ENCODE data around the gene ASCL4. TPM values are rescaled to one million over a fixed set of nuclear protein-coding genes. Genes with fewer than 3 reads are reported as not detected.
"Not testable (repeated sequence)": the region's sequence is repeated elsewhere in the genome, so short reads cannot be mapped to it uniquely, and the experiment has no call there.

Gene ASCL4
- total RNA-seq (2014; rRNA removed; shearing (Covaris generic)), result not detected in 2 replicates

DNA sequence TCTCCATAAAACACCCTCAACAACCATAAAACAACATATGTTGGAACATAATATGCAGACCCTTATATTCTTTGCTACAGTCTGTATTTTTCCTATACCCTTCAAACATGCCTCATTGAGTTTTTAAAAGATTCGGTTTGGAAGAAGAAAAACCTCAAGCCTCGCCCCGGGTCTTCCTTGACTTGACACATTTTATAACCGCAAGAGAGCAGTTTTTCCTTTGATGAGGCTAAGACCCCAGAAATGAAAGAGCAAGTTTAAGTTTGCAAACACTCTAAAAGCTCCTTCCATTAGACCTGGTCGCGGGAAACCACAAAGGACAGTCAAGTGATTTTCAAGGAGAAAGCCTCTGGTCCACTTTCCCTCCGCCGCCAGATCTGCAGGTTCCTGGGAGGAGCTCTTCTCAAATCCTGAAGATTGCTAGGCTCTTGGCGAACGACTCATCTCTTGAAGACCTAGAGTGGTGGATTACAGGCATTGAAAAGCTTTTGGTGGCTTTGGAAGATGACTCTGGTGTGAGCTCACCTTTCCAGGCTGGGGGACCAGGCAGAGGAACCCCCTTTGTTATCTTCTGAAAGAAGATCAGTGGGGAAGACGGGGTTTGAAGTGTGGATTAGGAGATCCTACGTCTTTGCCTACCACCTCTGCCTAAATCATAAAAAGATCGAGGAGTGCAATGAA lies at the start of gene ASCL4:
Gene ASCL4 (plus strand): TSS at position 356 of the 681 bp plus-strand sequence. CDS start 515 bp downstream, outside the sequence.
- no peak for DNase-seq (ENCODE audit: low read depth)

GRCh38 chr12:107727327-107727726 lies 47.2 kb upstream of the ASCL4 start:
- DNase-seq (ENCODE audit: low read depth), result not testable (repeated sequence)

DNA sequence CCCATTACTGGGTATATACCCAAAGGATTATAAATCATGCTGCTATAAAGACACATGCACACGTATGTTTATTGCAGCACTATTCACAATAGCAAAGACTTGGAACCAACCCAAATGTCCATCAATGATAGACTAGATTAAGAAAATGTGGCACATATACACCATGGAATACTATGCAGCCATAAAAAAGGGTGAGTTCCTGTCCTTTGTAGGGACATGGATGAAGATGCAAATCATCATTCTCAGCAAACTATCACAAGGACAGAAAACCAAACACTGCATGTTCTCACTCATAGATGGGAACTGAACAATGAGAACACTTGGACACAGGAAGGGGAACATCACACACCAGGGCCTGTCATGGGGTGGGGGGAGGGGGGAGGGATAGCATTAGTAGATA lies 46.8 kb upstream of the ASCL4 start:
- not testable (repeated sequence) for DNase-seq (ENCODE audit: low read depth)

DNA sequence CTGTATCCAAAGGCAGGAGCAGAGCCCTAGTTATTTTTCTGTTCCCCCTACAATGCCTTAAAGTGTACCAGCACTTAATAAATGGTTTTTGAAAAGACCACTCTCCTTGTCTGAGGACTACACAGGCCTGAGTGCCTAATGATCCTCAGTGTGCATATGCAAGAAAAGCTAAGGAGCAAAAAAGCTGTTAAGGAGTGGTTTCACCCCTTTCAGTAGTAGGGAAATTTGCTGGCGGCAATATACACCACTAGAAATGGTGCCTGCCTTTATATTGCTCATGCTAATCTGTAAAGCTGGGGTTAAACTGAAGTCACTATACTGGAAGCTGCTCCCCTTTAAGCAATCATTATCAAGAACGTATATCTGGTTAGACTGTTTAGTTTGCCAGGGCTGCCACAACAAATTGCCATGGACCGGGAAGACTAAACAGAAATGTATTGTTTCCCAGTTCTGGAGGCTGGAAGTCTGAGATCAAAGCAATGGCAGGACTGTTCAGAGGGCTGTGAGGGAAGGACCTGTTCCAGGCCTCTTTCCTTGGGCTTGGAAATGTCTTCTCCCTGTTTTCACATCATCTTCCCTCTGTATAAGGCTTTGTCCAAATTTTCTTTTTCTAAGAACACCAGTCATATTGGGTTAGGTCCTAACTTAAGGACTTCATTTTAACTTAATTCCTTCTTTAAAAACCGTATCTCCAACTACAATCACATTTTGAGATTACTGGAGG lies 43.7 kb upstream of the ASCL4 start:
- DNase-seq (ENCODE audit: low read depth), result no peak

- DNase-seq (ENCODE audit: low read depth), result peak; percentile 70
Measured at GRCh38 chr12:107731366-107731765, 43.1 kb upstream of the ASCL4 start.

- no peak for DNase-seq (ENCODE audit: low read depth)
Measured at GRCh38 chr12:107732365-107732764, 42.1 kb upstream of the ASCL4 start.

DNA sequence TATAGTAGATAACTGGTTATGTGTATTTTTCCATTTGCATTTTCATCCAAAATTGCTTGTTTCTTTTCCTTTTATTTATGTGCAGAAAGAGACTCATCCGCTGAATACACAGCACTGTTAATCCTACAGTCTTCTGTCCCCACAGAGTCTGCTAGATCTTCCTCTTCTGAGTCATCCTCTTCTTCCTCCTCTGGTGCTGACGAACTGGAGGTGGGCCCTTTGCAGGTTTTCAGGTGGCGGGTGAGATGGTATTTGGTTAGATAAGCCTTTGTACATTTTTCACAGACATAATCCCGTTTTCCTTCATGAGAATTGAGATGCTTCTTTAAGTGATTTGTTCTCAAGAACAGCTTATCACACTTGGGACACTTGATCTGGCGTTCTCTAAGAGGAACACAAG lies 40.4 kb upstream of the ASCL4 start:
- no peak for DNase-seq (ENCODE audit: low read depth)

GRCh38 chr12:107735763-107736162 lies 38.7 kb upstream of the ASCL4 start:
- DNase-seq (ENCODE audit: low read depth), result no peak

GRCh38 chr12:107736914-107737313 lies 37.6 kb upstream of the ASCL4 start:
- DNase-seq (ENCODE audit: low read depth), result no peak

- peak; percentile 75 for DNase-seq (ENCODE audit: low read depth)
Measured at GRCh38 chr12:107748472-107748871, 26.0 kb upstream of the ASCL4 start.

GRCh38 chr12:107749083-107749482 lies 25.4 kb upstream of the ASCL4 start:
- DNase-seq (ENCODE audit: low read depth), result peak; percentile 32

GRCh38 chr12:107759410-107759809 lies 15.1 kb upstream of the ASCL4 start:
- peak; percentile 91 for DNase-seq (ENCODE audit: low read depth)

GRCh38 chr12:107760207-107760808 lies 14.2 kb upstream of the ASCL4 start:
- DNase-seq (ENCODE audit: low read depth), result peak; percentile 14

DNA sequence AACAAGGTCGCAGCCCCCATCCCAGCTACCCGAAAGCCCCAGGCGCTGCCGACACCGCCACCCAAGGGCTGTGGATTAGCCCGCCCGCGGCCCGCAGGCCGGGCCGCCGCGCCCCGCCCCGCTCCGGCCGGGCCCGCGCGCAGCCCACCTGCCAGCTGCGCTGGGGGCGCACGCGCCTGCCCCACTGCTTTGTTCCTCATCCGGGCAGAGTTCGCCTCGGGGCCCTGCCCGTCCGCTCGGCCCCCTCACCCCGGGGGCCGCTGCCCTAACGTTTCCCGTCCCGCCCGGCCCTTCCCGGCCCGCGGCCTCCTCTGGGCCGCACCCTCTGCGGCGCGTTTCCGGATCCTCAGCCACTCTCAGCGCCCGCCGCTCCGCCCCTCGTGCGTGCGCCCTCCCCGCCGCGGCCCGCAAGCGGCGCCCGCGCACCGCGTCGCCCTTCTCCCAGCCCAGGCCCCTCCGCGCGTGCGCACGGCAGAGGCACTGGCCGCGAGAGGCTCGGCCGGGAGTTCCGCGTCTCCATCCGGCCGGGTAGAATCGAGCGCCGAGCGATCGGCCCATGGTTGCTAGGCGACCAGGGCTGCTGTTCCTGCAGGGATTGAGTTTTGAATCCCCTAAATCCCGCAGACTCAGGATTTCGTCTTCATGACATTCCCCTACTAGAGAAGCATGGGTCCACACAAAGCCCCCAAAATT lies 13.5 kb upstream of the ASCL4 start, which contains the start of gene PRDM4:
Gene PRDM4 (minus strand): TSS at position 329 of the 693 bp plus-strand sequence. CDS start 622 bp downstream, outside the sequence.
- peak; percentile 92 for DNase-seq (ENCODE audit: low read depth)

GRCh38 chr12:107761502-107761904 lies 13.0 kb upstream of the ASCL4 start:
- peak; percentile 4 for DNase-seq (ENCODE audit: low read depth)

DNA sequence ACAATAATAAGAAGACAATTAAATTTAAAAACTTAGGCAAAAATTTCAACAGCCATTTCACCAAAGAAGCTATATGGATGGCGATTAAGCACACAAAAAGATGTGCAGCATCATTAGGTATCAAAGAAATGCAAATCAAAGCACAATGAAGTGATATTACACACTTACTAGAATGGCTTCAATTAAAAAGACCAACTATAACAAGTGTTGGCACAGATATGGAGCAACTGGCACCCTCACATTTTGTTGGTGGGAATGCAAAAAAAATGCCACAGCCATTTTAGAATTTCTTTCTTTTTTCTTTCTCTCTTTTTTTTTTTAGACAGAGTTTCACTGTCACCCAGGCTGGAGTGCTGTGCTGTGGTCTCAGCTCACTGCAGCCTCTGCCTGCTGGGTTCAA lies 11.6 kb upstream of the ASCL4 start:
- DNase-seq (ENCODE audit: low read depth), result no peak

GRCh38 chr12:107764626-107765025 lies 9.9 kb upstream of the ASCL4 start:
- DNase-seq (ENCODE audit: low read depth), result no peak

- no peak for DNase-seq (ENCODE audit: low read depth)
Measured at GRCh38 chr12:107765316-107765715, 9.2 kb upstream of the ASCL4 start.

DNA sequence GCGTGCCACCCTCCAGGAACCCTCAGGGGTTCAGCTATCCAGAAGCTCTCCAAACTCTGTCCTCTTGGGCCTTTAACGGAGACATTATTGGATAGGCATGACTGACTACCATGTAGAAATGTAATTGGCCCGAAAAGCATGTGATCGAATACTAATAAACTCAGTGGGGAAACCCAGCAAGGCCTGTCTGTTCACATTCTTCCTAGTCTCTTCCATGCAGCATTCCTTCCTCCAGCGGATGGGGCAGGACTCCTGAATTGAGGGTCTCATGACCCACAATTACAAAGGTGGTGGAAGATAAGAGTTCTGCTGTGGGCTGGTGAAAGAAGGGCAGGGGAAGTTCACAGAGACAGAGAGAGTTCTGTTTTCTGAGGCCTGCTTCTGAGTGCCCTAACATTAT lies 7.0 kb upstream of the ASCL4 start:
- no peak for DNase-seq (ENCODE audit: low read depth)

DNA sequence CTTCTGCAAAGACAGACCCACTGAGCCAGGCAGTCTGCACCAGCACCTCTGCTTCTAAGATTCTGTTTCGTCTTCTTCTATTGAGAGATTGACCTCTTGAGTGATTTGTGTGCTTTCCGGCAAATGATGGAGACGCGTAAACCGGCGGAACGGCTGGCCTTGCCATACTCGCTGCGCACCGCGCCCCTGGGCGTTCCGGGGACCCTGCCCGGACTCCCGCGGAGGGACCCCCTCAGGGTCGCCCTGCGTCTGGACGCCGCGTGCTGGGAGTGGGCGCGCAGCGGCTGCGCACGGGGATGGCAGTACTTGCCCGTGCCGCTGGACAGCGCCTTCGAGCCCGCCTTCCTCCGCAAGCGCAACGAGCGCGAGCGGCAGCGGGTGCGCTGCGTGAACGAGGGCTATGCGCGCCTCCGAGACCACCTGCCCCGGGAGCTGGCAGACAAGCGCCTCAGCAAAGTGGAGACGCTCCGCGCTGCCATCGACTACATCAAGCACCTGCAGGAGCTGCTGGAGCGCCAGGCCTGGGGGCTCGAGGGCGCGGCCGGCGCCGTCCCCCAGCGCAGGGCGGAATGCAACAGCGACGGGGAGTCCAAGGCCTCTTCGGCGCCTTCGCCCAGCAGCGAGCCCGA lies 703 bp downstream of the ASCL4 start:
- no peak for DNase-seq (ENCODE audit: low read depth)

GRCh38 chr12:107776171-107776570 lies 1.7 kb downstream of the ASCL4 start:
- DNase-seq (ENCODE audit: low read depth), result no peak

Measured in M059J (cell line).